ENCODE results near the gene STXBP5L. TPM values are rescaled to one million over a fixed set of nuclear protein-coding genes. Genes with fewer than 3 reads are reported as not detected.

Gene STXBP5L
- total RNA-seq, 1 donor = not detected

DNA sequence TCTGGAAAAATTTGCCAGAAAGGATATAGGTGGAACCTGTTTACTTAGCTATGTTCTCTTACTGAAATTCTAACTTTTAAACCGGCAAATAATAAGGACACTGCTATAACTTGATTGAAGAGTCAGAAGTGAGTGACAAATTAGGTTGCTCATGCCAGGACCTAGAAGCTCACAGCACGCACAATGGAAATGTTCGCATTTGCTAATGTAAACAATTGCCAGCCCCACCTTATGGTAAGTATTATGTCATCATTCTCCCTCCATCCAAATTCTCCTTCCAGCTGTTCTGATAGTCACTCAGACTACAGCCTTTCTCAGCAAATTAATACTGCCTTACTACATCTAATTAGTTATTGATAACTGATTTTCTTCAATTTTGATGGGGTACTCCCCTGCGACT, 4.8 kb upstream of the STXBP5L start:
- H3K9me3 ChIP-seq (ENCODE audit: low read depth, low read length) = no peaks in the 10 kb centered on the region
- no peaks in the 10 kb centered on the region for H4K20me1 ChIP-seq (ENCODE audit: insufficient read depth, low read length)
- no peaks in the 10 kb centered on the region for H3K79me2 ChIP-seq (ENCODE audit: insufficient read depth, low read length)
- H3K36me3 ChIP-seq (ENCODE audit: insufficient read depth, low read length) = no peaks in the 10 kb centered on the region
- no peaks in the 10 kb centered on the region for H3K4me1 ChIP-seq (ENCODE audit: insufficient read depth, low read length)
- no peak overlapping the region for H3K4me3 ChIP-seq (ENCODE audit: insufficient read depth, low read length)
- no peak for DNase-seq (ENCODE audit: insufficient read length, low spot score, missing footprints)
- H2AFZ ChIP-seq (ENCODE audit: low read length) = no peak overlapping the region
- H3K4me2 ChIP-seq (ENCODE audit: insufficient read depth, low read length) = no peak overlapping the region
- H3K27me3 ChIP-seq (ENCODE audit: insufficient read depth, low read length) = peaks cover 8% of the 10 kb centered on the region
- H3K27ac ChIP-seq (ENCODE audit: low read depth, low read length) = no peak overlapping the region
- TF ChIP-seq, protein P1, sequence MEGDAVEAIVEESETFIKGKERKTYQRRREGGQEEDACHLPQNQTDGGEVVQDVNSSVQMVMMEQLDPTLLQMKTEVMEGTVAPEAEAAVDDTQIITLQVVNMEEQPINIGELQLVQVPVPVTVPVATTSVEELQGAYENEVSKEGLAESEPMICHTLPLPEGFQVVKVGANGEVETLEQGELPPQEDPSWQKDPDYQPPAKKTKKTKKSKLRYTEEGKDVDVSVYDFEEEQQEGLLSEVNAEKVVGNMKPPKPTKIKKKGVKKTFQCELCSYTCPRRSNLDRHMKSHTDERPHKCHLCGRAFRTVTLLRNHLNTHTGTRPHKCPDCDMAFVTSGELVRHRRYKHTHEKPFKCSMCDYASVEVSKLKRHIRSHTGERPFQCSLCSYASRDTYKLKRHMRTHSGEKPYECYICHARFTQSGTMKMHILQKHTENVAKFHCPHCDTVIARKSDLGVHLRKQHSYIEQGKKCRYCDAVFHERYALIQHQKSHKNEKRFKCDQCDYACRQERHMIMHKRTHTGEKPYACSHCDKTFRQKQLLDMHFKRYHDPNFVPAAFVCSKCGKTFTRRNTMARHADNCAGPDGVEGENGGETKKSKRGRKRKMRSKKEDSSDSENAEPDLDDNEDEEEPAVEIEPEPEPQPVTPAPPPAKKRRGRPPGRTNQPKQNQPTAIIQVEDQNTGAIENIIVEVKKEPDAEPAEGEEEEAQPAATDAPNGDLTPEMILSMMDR (IDR thresholded peaks at IDR 0.05; ENCODE audit: extremely low read depth, low read depth, low read length) = no peak

DNA sequence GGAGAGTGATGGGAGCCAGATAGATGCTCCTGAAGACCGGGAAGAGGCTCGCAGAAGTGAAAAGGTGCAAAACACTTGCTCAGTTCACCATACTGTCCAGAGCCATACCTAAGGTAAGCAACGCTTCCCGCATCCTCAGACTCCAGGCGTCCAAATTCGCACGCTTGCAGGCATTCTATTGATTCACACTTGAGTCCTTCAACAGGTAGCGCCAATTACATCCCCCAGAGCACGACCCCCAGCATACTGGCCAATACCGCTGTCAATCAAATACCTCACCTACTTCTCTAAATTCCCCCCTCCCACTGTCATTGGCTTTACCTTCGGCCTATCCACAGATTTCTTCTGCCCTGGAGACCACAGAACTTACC, 361 bp upstream of the STXBP5L start:
- Histone ChIP-seq H2AFZ (ENCODE audit: low read length) (no peak overlapping the region), H4K20me1 (ENCODE audit: insufficient read depth, low read length) (no peaks in the 10 kb centered on the region), H3K27ac (ENCODE audit: low read depth, low read length) (no peak overlapping the region), H3K4me3 (ENCODE audit: insufficient read depth, low read length) (peak overlapping the region; percentile 62), H3K36me3 (ENCODE audit: insufficient read depth, low read length) (no peaks in the 10 kb centered on the region), H3K27me3 (ENCODE audit: insufficient read depth, low read length) (peaks cover 23% of the 10 kb centered on the region), H3K4me1 (ENCODE audit: insufficient read depth, low read length) (no peaks in the 10 kb centered on the region), H3K79me2 (ENCODE audit: insufficient read depth, low read length) (no peaks in the 10 kb centered on the region), H3K9me3 (ENCODE audit: low read depth, low read length) (no peaks in the 10 kb centered on the region), H3K4me2 (ENCODE audit: insufficient read depth, low read length) (peak overlapping the region; percentile 77)
- DNase-seq (ENCODE audit: insufficient read length, low spot score, missing footprints) = no peak
- TF ChIP-seq, protein P1 (IDR thresholded peaks at IDR 0.05; ENCODE audit: extremely low read depth, low read depth, low read length) = no peak

DNA sequence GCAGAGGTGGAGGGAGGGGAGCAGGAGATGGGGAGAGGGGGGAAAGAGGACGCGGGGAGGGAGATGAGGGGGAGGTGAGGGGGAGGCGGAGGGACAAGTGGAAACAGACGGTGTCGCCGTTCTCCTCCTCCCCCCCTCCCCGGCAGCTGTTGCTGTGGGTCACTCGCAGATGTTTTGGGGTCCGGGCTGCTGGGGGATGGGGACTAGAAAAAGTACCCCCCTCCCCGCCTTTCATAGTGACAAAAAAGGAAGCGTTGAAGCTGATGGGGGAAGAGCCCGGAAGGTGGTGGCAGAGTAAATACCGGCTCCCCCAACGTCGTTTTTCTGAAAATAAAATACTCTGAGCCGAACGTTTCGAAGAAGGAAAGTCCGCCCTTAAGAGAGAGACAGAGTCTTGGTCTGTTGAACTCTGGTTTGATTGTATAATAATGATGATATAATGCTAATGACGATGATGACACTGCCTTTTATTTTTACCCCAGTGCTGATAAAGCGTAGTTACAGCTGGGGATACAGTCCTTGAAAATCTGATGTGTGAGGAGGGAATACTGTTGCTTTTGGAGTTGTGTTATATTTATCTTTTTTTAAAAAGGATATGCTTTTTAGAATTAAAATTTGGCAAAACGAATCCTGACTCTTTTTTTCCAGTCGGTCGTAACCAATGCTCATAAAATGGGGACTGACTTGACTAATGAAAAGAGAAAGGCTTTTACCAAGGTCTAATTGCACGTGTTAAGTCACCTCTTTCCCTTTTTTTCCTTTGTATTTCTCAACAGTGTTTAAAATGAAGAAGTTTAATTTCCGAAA, 993 bp downstream of the STXBP5L start:
- H3K4me1 ChIP-seq (ENCODE audit: insufficient read depth, low read length) = no peaks in the 10 kb centered on the region
- no peaks in the 10 kb centered on the region for H3K79me2 ChIP-seq (ENCODE audit: insufficient read depth, low read length)
- TF ChIP-seq, protein P1 (IDR thresholded peaks at IDR 0.05; ENCODE audit: extremely low read depth, low read depth, low read length) = no peak
- peaks cover 23% of the 10 kb centered on the region for H3K27me3 ChIP-seq (ENCODE audit: insufficient read depth, low read length)
- no peak overlapping the region for H3K27ac ChIP-seq (ENCODE audit: low read depth, low read length)
- H4K20me1 ChIP-seq (ENCODE audit: insufficient read depth, low read length) = no peaks in the 10 kb centered on the region
- no peaks in the 10 kb centered on the region for H3K36me3 ChIP-seq (ENCODE audit: insufficient read depth, low read length)
- no peak for DNase-seq (ENCODE audit: insufficient read length, low spot score, missing footprints)
- peak overlapping the region; percentile 77 for H3K4me2 ChIP-seq (ENCODE audit: insufficient read depth, low read length)
- H2AFZ ChIP-seq (ENCODE audit: low read length) = no peak overlapping the region
- H3K4me3 ChIP-seq (ENCODE audit: insufficient read depth, low read length) = peak overlapping the region; percentile 62
- H3K9me3 ChIP-seq (ENCODE audit: low read depth, low read length) = no peaks in the 10 kb centered on the region

DNA sequence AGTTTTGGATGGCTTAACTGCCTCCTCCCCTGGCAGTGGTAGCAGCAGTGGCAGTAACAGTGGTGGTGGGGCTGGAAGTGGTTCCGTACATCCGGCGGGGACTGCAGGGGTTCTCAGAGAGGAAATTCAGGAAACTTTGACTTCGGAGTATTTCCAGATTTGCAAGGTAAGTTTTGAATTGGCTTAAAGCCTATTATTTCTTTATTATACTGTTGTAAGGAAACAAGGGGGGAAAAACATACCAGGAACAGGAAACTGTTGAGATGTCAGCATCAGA, 1.5 kb downstream of the STXBP5L start:
- H3K27me3 ChIP-seq (ENCODE audit: insufficient read depth, low read length) = peaks cover 23% of the 10 kb centered on the region
- H3K36me3 ChIP-seq (ENCODE audit: insufficient read depth, low read length) = no peaks in the 10 kb centered on the region
- H3K9me3 ChIP-seq (ENCODE audit: low read depth, low read length) = no peaks in the 10 kb centered on the region
- TF ChIP-seq, protein P1 (IDR thresholded peaks at IDR 0.05; ENCODE audit: extremely low read depth, low read depth, low read length) = no peak
- no peak overlapping the region for H3K4me2 ChIP-seq (ENCODE audit: insufficient read depth, low read length)
- no peak for DNase-seq (ENCODE audit: insufficient read length, low spot score, missing footprints)
- H2AFZ ChIP-seq (ENCODE audit: low read length) = no peak overlapping the region
- no peak overlapping the region for H3K4me3 ChIP-seq (ENCODE audit: insufficient read depth, low read length)
- H3K4me1 ChIP-seq (ENCODE audit: insufficient read depth, low read length) = no peaks in the 10 kb centered on the region
- H4K20me1 ChIP-seq (ENCODE audit: insufficient read depth, low read length) = no peaks in the 10 kb centered on the region
- H3K79me2 ChIP-seq (ENCODE audit: insufficient read depth, low read length) = no peaks in the 10 kb centered on the region
- H3K27ac ChIP-seq (ENCODE audit: low read depth, low read length) = no peak overlapping the region

All from osteoblast (primary cell).